HL-60 (cell line): ENCODE data around the gene RGMA.

ENCODE experiments used
- DNase-seq, 2 experiments: peaks; one replicate each; pipeline ENCODE4 v3.0.0-alpha.2; 2010 to 2020; ENCODE audit warnings: low read depth in 1 of 2, low spot score in 1 of 2
- H3K27ac ChIP-seq: fragments of 250-450 bp; sonication (Bioruptor Pico); replicated peaks from 2 replicates; pipeline ENCODE4 v1.5.1; 2020; ENCODE audit warnings: mild to moderate bottlenecking, moderate library complexity
- H3K27me3 ChIP-seq: fragments of 250-450 bp; sonication (Bioruptor Pico); 2 replicates; pipeline ENCODE4 v1.5.1; 2021; ENCODE audit warnings: mild to moderate bottlenecking, moderate library complexity; ENCODE audit not compliant: insufficient read depth, poor library complexity, severe bottlenecking
- H3K4me3 ChIP-seq: replicated peaks from 2 replicates; pipeline ENCODE4 v1.5.1; 2011; ENCODE audit warnings: mild to moderate bottlenecking, control low read depth, low read length; ENCODE audit not compliant: insufficient read depth
- CTCF ChIP-seq: IDR thresholded peaks from one replicate; pipeline ENCODE4 v1.5.1; 2011; ENCODE audit warnings: low read length, control low read depth, inconsistent platforms; ENCODE audit not compliant: insufficient read depth
- GABPA ChIP-seq: IDR thresholded peaks from 2 replicates; pipeline ENCODE4 v1.6.1; 2012; ENCODE audit warnings: low read depth
- POLR2AphosphoS5 ChIP-seq: IDR thresholded peaks from 2 replicates; pipeline ENCODE4 v1.6.1; 2012; ENCODE audit warnings: low read depth
- SPI1 ChIP-seq: IDR thresholded peaks from 2 replicates; pipeline ENCODE4 v1.6.1; 2012; ENCODE audit warnings: low read depth, mild to moderate bottlenecking, borderline replicate concordance
- TF ChIP-seq, protein P1 (sequence below): IDR thresholded peaks from 2 replicates; pipeline ENCODE4 v1.6.1; 2012; ENCODE audit warnings: low read depth; ENCODE audit not compliant: insufficient replicate concordance

Gene RGMA

GRCh38 chr15:93042691-93043378 lies 46.2 kb downstream of the RGMA start:
- TF ChIP-seq, protein P1, sequence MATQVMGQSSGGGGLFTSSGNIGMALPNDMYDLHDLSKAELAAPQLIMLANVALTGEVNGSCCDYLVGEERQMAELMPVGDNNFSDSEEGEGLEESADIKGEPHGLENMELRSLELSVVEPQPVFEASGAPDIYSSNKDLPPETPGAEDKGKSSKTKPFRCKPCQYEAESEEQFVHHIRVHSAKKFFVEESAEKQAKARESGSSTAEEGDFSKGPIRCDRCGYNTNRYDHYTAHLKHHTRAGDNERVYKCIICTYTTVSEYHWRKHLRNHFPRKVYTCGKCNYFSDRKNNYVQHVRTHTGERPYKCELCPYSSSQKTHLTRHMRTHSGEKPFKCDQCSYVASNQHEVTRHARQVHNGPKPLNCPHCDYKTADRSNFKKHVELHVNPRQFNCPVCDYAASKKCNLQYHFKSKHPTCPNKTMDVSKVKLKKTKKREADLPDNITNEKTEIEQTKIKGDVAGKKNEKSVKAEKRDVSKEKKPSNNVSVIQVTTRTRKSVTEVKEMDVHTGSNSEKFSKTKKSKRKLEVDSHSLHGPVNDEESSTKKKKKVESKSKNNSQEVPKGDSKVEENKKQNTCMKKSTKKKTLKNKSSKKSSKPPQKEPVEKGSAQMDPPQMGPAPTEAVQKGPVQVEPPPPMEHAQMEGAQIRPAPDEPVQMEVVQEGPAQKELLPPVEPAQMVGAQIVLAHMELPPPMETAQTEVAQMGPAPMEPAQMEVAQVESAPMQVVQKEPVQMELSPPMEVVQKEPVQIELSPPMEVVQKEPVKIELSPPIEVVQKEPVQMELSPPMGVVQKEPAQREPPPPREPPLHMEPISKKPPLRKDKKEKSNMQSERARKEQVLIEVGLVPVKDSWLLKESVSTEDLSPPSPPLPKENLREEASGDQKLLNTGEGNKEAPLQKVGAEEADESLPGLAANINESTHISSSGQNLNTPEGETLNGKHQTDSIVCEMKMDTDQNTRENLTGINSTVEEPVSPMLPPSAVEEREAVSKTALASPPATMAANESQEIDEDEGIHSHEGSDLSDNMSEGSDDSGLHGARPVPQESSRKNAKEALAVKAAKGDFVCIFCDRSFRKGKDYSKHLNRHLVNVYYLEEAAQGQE: no peak
- TF ChIP-seq GABPA (no peak), CTCF (no peak), POLR2AphosphoS5 (no peak), SPI1 (no peak)
- Histone ChIP-seq H3K4me3 (no peak overlapping the region), H3K27ac (no peak overlapping the region), H3K27me3 (no peaks in the 10 kb centered on the region)
- DNase-seq: no peak

GRCh38 chr15:93042211-93042610 lies 46.8 kb downstream of the RGMA start:
- no peaks in the 10 kb centered on the region for H3K27me3 ChIP-seq
- no peak for DNase-seq
- H3K4me3 ChIP-seq: no peak overlapping the region
- no peak for TF ChIP-seq SPI1
- no peak for TF ChIP-seq GABPA
- TF ChIP-seq, protein P1: no peak
- no peak for TF ChIP-seq POLR2AphosphoS5
- no peak for TF ChIP-seq CTCF
- no peak overlapping the region for H3K27ac ChIP-seq

GRCh38 chr15:93041159-93041547 lies 47.9 kb downstream of the RGMA start:
- Histone ChIP-seq H3K27ac (no peak overlapping the region), H3K27me3 (no peaks in the 10 kb centered on the region), H3K4me3 (no peak overlapping the region)
- TF ChIP-seq, protein P1: no peak
- TF ChIP-seq SPI1 (no peak), CTCF (no peak), POLR2AphosphoS5 (no peak)
- no peak for DNase-seq
